Suprapubic skin (tissue), 4 donors: ENCODE data around the gene RGS12. TPM values are rescaled to one million over a fixed set of nuclear protein-coding genes. Genes with fewer than 3 reads are reported as not detected.

Experiments
- DNase-seq, 2 donors: peaks; one replicate each; pipeline ENCODE4 v3.0.0-alpha.2; 2019; ENCODE audit warnings: low spot score in 2 of 2
- H3K27ac ChIP-seq: fragments of 200-600 bp; sonication (generic); one replicate; pipeline ENCODE4 v1.5.1; 2019
- H3K27me3 ChIP-seq: fragments of 200-600 bp; sonication (generic); one replicate; pipeline ENCODE4 v1.5.1; 2019
- H3K36me3 ChIP-seq: fragments of 200-600 bp; sonication (generic); one replicate; pipeline ENCODE4 v1.5.1; 2019
- H3K4me1 ChIP-seq: fragments of 200-600 bp; sonication (generic); one replicate; pipeline ENCODE4 v1.5.1; 2019
- H3K4me3 ChIP-seq: fragments of 200-600 bp; sonication (generic); one replicate; pipeline ENCODE4 v1.5.1; 2019; ENCODE audit warnings: mild to moderate bottlenecking
- H3K9me3 ChIP-seq: fragments of 200-600 bp; sonication (generic); one replicate; pipeline ENCODE4 v1.5.1; 2019
- EP300 ChIP-seq: sonication (generic); formaldehyde crosslinking; IDR thresholded peaks from one replicate; pipeline ENCODE4 v1.6.1; 2017; ENCODE audit warnings: antibody characterized with exemption
- POLR2A ChIP-seq, 2 donors: fragments of 450-650 bp; IDR thresholded peaks; one replicate each; pipeline ENCODE4 v1.6.1; 2017; ENCODE audit warnings: antibody characterized with exemption in 2 of 2, mild to moderate bottlenecking in 2 of 2, moderate library complexity in 2 of 2
- POLR2AphosphoS5 ChIP-seq, 3 donors: sonication (generic); formaldehyde crosslinking; IDR thresholded peaks; one replicate each; pipeline ENCODE4 v1.6.1; 2017; ENCODE audit warnings: antibody characterized with exemption in 3 of 3
- WGBS: methylation state at CpG from one replicate; pipeline ENCODE4 v1.1.5; 2018; 5-methylcytosine and 5-hydroxymethylcytosine counted together
- total RNA-seq, 4 donors: library from RNA; depleted of rRNA; stranded (reverse); fragments of >200 nt; gene quantifications; one replicate each; pipeline ENCODE4 v1.1.0, GENCODE V29; 2016
- TF ChIP-seq, protein P1 (sequence below), 2 donors: fragments of 200-600 bp in 1 of 2; fragments of 450-650 bp in 1 of 2; sonication (generic) in 1 of 2; IDR thresholded peaks; one replicate each; pipeline ENCODE4 v1.5.1; 2016 to 2019; ENCODE audit warnings: antibody characterized with exemption in 2 of 2, mild to moderate bottlenecking in 1 of 2, moderate library complexity in 1 of 2

The RGS12 gene
- total RNA-seq, 4 donors from 2014 or later = 65.8 to 246 (median 118) TPM

DNA sequence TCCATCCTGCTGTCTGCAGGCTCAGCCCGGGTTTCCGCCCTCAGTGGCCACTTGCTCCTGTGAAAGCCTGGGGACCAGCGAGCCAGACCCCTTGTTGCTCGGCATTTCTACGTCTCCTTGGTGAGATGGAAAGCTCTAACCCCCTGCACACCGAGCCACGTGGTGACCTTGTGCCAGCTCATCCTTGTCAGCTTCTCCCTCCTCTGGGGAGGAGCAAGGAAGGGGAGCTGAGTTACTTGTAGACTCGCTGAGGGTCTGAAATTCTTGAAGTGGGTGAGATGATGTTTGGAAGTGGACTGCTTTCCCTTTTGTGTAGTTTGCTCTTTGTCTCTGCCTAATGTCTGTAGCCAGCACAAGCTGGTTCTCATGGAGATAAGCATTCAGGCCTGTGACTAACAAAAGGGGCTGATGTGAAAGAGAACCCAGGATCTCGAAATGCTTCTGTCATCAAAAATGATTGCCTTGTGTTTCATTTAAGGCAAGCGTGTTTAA lies 29.3 kb downstream of the RGS12 start:
- no peaks in the 10 kb centered on the region for H3K27me3 ChIP-seq
- no peak overlapping the region for H3K4me3 ChIP-seq
- TF ChIP-seq, protein P1, sequence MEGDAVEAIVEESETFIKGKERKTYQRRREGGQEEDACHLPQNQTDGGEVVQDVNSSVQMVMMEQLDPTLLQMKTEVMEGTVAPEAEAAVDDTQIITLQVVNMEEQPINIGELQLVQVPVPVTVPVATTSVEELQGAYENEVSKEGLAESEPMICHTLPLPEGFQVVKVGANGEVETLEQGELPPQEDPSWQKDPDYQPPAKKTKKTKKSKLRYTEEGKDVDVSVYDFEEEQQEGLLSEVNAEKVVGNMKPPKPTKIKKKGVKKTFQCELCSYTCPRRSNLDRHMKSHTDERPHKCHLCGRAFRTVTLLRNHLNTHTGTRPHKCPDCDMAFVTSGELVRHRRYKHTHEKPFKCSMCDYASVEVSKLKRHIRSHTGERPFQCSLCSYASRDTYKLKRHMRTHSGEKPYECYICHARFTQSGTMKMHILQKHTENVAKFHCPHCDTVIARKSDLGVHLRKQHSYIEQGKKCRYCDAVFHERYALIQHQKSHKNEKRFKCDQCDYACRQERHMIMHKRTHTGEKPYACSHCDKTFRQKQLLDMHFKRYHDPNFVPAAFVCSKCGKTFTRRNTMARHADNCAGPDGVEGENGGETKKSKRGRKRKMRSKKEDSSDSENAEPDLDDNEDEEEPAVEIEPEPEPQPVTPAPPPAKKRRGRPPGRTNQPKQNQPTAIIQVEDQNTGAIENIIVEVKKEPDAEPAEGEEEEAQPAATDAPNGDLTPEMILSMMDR (IDR thresholded peaks at IDR 0.05) = no peak
- TF ChIP-seq POLR2A (IDR thresholded peaks at IDR 0.05) (no peak), EP300 (no peak), POLR2AphosphoS5 (IDR thresholded peaks at IDR 0.05) (no peak)
- H3K4me1 ChIP-seq = peaks cover 21% of the 10 kb centered on the region
- peaks cover 12% of the 10 kb centered on the region for H3K36me3 ChIP-seq
- 75% methylated on average over 10 of the region's 10 CpGs for WGBS
- peak; percentile 62 to 75 for DNase-seq
- H3K27ac ChIP-seq = peak overlapping the region; percentile 32
- H3K9me3 ChIP-seq = no peaks in the 10 kb centered on the region

DNA sequence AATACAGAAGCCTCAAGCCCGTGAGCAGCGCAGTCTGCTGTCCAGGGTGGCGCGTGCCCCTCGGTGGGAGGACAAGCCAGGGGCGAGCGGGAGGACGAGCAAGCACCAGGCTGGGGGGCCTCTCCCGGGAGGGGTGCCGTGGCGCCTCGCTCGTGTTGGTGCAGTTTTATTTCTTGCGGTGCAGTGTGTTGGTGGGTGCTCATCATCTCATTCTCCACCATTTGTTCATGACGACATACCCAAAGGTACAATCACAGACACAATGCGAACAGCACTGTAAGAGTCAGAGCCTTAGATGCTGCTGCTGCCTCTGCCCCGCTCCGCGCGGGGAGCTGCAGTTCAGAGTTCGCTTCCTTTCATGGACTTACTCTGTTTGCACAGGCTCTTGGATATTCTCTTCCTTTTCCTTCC lies 30.3 kb downstream of the RGS12 start:
- peak; percentile 33 to 69 for DNase-seq
- no peaks in the 10 kb centered on the region for H3K27me3 ChIP-seq
- H3K9me3 ChIP-seq = no peaks in the 10 kb centered on the region
- WGBS = 90% methylated on average over 21 of the region's 21 CpGs
- H3K27ac ChIP-seq = no peak overlapping the region
- H3K4me1 ChIP-seq = peaks cover 21% of the 10 kb centered on the region
- H3K36me3 ChIP-seq = peaks cover 4% of the 10 kb centered on the region
- TF ChIP-seq, protein P1 (IDR thresholded peaks at IDR 0.05) = no peak
- TF ChIP-seq POLR2AphosphoS5 (IDR thresholded peaks at IDR 0.05) (no peak), POLR2A (IDR thresholded peaks at IDR 0.05) (no peak), EP300 (no peak)
- no peak overlapping the region for H3K4me3 ChIP-seq

DNA sequence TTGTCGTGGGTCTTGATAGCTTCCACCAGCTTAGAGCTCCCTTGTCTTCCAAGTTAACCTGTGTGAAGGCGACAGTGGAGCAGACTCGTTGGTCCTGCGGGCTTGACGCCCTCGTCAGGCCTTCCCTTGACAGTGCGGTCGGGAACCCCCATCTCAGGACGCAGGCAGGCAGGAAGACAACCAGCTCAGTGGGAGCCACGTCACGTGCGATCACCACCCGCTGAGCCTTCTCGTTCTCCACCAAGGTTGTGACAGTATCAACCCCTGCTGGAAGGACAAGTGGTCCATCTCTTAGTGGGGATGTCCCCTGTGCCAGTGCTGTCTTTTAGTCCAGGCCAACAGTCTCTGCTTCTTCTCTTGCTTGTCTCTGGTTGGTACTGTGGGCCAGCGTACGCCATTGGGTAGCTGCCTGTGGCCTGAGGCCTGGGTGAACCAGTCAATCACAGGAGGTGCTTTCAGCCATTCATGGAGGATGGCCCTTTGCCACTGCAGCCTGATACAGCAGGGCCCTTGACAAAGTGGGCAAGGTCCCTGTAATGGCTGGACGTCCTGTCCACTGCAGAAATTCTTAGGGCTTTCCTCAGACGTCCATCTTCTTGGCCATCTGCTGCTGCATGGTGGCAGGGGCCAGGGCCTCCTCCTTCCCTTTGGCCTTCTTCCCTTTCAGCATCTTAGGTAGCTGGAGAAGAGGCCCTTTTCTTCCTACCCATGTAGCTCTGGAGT lies 31.4 kb downstream of the RGS12 start:
- TF ChIP-seq EP300 (no peak), POLR2A (IDR thresholded peaks at IDR 0.05) (no peak), POLR2AphosphoS5 (IDR thresholded peaks at IDR 0.05) (no peak)
- TF ChIP-seq, protein P1 (IDR thresholded peaks at IDR 0.05) = no peak
- no peaks in the 10 kb centered on the region for H3K36me3 ChIP-seq
- H3K27me3 ChIP-seq = no peaks in the 10 kb centered on the region
- no peak overlapping the region for H3K27ac ChIP-seq
- 90% methylated on average over 13 of the region's 18 CpGs for WGBS
- no peak overlapping the region for H3K4me3 ChIP-seq
- peaks cover 21% of the 10 kb centered on the region for H3K4me1 ChIP-seq
- peak in 1 of 2 donors; percentile 40 for DNase-seq
- H3K9me3 ChIP-seq = no peaks in the 10 kb centered on the region

DNA sequence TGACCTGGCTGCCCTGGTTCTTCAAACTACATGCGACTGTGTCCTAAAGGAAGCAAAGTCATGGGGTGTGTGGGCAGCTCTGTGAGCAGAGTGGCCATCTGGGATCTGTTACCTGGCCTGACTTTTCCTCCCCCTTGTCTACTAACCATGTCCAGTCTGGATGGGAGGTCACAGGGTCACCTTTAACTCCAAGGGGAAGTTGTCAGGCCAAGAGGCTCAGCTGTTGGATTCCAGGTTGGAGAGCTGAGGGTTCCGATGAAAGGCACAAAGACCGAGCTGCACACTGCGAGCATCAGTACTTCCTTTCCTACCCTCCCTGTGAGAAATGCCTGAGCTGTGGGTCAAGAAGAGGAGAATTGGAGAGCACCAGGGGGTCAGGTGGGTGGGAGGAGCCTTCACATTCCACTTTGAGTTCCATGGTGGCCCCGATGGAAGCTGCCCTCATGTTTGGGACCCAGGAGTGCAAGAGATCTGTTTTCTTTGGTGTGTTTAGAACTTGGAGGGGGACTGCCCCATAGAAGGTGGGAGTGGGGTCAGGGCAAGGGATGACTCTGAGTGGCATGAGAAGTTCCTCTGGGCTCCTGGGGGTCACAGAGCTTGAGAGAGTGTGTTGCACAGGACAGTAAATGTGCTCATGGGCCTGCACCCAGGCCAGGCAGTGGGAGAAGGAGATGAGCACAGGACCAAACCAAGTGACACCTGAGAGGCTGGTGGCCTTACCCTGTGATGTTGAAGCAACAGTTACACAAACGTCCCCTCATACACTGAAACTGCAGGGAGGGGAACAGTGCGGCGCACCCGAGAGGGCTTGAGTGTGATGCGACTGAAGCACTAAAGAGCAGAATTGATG lies 36.2 kb downstream of the RGS12 start:
- peak in 1 of 2 donors; percentile 32 for DNase-seq
- no peak overlapping the region for H3K27ac ChIP-seq
- no peak overlapping the region for H3K4me3 ChIP-seq
- H3K9me3 ChIP-seq = no peaks in the 10 kb centered on the region
- no peaks in the 10 kb centered on the region for H3K27me3 ChIP-seq
- WGBS = 92% methylated on average over 10 of the region's 10 CpGs
- no peaks in the 10 kb centered on the region for H3K4me1 ChIP-seq
- H3K36me3 ChIP-seq = no peaks in the 10 kb centered on the region
- TF ChIP-seq POLR2A (IDR thresholded peaks at IDR 0.05) = no peak
- no peak for TF ChIP-seq EP300
- no peak for TF ChIP-seq POLR2AphosphoS5 (IDR thresholded peaks at IDR 0.05)
- TF ChIP-seq, protein P1 (IDR thresholded peaks at IDR 0.05) = no peak

GRCh38 chr4:3329887-3330286 lies 37.1 kb downstream of the RGS12 start:
- Histone ChIP-seq H3K9me3 (no peaks in the 10 kb centered on the region), H3K27me3 (no peaks in the 10 kb centered on the region), H3K4me1 (no peaks in the 10 kb centered on the region), H3K36me3 (no peaks in the 10 kb centered on the region), H3K4me3 (no peak overlapping the region), H3K27ac (no peak overlapping the region)
- 79% methylated on average over 3 of the region's 3 CpGs for WGBS
- TF ChIP-seq EP300 (no peak), POLR2AphosphoS5 (IDR thresholded peaks at IDR 0.05) (no peak), POLR2A (IDR thresholded peaks at IDR 0.05) (no peak)
- TF ChIP-seq, protein P1 (IDR thresholded peaks at IDR 0.05) = no peak
- no peak for DNase-seq
